Neural progenitor cell (in vitro differentiated cells): ENCODE results near the gene LTO1.

Experiments used
- CTCF ChIP-seq: fragments of 200-600 bp; sonication (generic); IDR thresholded peaks from 2 replicates; pipeline ENCODE4 v1.5.1; 2017; ENCODE audit warnings: antibody characterized with exemption, mild to moderate bottlenecking
- EZH2 ChIP-seq: fragments of 200-600 bp; sonication (generic); IDR thresholded peaks from 2 replicates; pipeline ENCODE4 v1.6.1; 2017; ENCODE audit warnings: antibody characterized with exemption, mild to moderate bottlenecking, moderate library complexity

DNA sequence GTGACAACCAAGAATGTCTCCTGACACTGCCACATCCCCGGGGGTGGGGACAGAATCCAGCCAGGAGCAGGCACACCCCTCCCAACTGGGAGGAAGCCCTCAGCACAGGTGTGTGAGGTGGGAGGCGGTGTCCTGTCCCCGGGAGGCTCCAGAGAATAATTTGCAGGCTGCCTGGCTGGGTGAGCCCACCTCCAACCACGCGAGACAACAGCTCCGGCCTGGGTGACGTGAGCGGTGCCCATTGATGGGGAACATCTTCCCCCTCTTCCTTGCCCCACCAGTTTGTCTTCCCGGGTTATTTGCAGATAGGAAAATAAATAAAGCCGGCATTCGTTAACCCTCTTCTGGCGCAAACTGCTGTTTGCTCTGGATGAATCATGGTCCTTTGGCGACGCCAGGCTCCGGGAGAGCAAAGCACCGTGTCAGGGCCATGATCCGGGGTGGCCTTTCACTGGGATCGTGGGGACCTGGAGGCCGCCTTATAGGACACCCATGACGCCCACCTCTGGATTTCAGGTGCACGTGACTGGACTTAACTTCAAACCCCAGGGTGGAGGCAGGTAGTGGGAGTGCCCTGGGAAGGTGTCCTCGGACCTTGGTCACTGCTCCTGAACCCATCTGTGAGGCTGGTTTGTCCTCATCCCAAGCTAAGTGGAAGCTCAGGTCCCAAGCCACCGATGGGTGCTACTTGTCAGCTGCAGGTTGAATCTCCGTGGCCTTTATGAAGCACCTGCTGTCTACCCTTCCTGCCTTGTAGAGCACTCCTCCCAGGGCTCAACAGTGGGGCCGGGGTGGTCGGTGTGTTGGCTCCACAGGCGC, 20.3 kb downstream of the LTO1 start:
- TF ChIP-seq CTCF (no peak), EZH2 (no peak)
